GM21529 (cell line): ENCODE data around the gene WASHC2A.
"Not testable (repeated sequence)": the region's sequence is repeated elsewhere in the genome, so short reads cannot be mapped to it uniquely, and the experiment has no call there.

Experiments
- ATAC-seq: cut with Tn5 transposase; IDR thresholded peaks from one replicate; pipeline ENCODE4 v1.9.1; 2021; ENCODE audit not compliant: unreplicated experiment

Gene WASHC2A, protein sequence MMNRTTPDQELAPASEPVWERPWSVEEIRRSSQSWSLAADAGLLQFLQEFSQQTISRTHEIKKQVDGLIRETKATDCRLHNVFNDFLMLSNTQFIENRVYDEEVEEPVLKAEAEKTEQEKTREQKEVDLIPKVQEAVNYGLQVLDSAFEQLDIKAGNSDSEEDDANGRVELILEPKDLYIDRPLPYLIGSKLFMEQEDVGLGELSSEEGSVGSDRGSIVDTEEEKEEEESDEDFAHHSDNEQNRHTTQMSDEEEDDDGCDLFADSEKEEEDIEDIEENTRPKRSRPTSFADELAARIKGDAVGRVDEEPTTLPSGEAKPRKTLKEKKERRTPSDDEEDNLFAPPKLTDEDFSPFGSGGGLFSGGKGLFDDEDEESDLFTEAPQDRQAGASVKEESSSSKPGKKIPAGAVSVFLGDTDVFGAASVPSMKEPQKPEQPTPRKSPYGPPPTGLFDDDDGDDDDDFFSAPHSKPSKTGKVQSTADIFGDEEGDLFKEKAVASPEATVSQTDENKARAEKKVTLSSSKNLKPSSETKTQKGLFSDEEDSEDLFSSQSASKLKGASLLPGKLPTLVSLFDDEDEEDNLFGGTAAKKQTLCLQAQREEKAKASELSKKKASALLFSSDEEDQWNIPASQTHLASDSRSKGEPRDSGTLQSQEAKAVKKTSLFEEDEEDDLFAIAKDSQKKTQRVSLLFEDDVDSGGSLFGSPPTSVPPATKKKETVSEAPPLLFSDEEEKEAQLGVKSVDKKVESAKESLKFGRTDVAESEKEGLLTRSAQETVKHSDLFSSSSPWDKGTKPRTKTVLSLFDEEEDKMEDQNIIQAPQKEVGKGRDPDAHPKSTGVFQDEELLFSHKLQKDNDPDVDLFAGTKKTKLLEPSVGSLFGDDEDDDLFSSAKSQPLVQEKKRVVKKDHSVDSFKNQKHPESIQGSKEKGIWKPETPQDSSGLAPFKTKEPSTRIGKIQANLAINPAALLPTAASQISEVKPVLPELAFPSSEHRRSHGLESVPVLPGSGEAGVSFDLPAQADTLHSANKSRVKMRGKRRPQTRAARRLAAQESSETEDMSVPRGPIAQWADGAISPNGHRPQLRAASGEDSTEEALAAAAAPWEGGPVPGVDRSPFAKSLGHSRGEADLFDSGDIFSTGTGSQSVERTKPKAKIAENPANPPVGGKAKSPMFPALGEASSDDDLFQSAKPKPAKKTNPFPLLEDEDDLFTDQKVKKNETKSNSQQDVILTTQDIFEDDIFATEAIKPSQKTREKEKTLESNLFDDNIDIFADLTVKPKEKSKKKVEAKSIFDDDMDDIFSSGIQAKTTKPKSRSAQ (N-terminal part only)

DNA sequence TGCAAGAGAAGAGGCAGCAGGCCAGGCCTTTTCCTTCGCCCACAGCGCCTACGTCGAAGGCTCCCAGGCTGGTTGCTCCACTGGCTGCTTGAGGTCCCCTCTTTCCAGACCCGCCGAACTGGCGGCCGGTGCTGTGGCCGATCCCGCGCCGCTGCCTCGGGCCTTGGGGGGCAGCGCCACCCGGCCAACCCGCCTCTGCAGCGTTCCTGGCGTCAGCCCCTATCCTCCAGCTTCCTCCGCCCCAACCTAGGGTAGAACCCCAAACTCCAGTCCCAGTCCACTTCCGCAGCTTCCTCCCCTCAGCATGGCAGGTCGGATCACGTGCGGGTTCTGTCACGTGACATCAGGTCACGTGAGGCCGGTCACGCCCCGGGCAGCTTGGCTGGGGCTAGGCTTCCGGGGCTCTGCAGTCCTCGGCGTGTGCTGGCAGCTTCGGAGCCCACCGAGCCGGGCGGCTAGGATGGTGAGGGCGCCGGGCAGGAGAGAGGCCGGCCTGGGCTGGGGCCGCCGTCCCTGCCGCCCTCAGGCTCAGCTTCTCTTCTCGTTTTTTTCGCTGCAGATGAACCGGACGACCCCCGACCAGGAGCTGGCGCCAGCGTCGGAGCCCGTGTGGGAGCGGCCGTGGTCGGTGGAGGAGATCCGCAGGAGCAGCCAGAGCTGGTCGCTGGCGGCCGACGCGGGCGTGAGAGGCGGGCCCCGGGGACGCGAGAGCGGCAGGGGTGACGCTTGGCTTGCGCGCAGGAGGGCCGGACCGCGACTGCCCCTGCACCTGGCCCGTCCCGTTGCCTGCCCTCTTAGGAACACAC is at the start of gene WASHC2A:
TSS of gene WASHC2A (plus strand) at position 409 of the 806 bp plus-strand sequence. CDS start at position 461, 52 bp downstream.
- peak; percentile 95 for ATAC-seq

DNA sequence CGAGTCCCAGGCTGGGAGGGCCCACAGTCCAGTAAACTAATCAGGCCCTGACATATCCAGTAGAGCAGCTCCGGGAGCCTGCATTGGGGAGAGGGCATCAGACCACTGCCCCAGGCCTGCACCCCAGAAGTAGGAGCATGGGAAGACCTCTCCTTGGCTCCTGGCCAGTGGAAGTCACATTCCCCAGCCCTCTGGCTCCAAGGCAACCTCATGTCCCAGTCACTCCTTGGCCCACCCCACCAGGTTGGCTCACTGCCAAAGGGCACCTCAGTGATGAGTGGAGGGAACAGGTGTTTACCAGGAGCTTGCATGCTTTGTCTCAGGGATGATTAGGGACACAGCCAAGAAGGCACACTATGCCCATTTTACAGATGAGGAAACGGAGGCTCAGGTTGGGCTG is 48.5 kb upstream of the WASHC2A start:
- not testable (repeated sequence) for ATAC-seq

DNA sequence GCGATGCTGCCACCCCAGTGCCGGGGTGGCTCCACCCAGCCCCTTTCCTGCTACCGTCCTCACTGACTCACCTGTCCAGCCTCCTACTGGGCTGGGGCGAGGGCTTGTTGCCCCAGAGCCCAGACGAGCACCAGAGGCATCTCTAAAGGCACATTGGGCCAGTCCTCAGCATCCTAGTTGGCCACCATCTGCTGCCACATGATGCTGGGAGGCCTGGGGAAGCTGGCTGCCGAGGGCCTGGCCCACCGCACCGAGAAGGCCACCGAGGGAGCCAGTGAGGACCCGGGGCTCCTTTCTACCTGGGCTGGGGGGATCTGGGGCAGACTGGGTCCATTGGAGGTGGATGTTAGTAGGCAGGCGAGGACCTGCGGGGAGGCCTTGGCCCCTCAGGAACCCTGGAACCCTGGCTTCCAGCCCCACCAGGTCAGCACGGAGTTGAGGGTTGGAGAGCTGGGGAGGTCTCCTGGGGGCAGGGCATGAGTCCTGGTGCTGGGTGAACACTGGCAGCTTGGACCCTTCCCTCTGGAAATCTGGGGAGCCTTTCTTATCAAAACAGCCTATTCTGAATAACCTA is 47.2 kb upstream of the WASHC2A start:
- not testable (repeated sequence) for ATAC-seq

DNA sequence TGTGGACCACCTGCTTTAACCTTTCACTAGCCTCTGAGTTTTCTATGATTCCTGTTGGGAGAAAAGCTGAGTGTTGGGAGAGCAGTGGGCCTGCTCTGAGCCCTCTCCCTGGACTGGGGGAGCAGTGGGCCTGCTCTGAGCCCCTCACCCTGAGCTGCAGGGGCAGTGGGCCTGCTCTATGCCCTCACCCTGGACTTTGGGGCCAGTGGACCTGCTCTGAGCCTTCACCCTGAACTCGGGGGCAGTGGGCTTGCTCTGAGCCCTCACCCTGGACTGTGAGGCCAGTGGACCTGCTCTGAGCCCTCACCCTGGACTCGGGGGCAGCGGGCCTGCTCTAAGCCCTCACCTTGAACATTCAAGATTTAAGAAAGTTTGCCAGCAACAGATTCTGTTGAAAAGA is 46.1 kb upstream of the WASHC2A start:
- no peak for ATAC-seq

DNA sequence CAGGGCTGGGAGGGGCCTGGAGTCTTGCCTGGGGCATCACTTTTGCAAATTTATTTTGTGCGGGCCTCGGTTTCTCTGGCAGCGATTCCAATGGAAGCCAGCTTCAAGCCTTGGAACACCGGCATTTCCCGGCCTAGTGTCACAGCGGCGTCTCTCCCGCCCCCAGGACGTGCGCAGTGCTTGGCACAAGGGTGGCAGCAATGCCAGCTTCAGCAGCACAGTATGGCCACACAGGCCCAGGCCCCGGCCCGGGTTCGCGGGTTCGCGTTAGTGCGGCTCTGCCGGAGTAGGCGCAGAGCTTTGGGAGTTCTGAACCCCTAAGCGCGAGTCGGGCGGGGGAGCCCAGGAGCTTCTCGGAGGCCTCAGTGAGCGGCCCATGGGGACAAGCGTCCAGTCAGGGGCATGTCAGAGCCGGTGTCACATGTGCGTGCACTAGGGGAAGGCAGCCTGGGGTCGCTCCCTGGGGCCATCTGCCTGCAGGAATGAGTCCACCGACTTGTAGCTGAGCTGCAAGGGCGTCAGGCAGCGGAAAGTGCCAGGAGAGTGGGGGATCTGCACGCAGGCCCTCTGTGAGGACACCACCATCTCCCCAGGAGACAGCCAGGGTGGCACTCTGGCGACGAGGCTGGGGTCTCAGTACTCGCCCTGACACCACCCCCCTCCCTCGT is 42.9 kb upstream of the WASHC2A start:
- not testable (repeated sequence) for ATAC-seq

DNA sequence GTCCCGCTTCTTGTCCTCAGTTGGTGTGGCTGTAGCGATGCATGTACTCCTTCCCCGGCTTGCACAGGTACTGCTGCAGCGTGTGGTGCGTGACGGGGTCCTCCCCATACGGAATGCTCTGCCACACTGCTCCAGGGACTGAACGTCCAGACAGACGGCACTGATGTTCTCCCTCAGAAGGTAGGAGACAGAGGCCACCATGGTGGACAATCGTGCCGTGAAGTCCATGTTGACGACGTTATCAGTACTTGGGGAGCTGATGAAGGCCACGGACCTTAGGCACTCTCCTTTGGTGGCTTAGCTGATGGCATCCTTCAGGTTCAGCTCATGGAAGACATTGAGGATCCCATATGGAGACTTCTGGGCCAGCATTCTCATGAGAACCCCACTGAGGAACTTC is 42.1 kb upstream of the WASHC2A start:
- no peak for ATAC-seq

DNA sequence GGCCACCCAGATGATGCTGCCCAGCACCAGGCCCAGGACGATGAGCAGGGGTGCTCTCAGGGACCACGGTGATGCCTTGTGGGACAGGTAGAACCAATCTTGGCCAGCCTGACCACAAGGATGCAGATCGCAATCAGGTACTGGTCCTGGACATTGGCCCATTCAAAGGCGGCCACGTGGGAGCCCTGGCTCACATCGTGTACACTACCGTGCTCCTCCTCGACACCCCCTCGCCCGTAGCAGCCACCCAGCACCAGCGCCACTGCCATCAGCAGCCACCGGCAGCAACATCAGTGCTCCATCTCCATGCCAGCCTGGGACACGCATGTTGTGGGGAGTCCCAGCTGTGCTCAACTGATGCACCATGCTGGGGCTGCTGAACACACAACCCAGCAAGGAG is 40.6 kb upstream of the WASHC2A start:
- no peak for ATAC-seq

DNA sequence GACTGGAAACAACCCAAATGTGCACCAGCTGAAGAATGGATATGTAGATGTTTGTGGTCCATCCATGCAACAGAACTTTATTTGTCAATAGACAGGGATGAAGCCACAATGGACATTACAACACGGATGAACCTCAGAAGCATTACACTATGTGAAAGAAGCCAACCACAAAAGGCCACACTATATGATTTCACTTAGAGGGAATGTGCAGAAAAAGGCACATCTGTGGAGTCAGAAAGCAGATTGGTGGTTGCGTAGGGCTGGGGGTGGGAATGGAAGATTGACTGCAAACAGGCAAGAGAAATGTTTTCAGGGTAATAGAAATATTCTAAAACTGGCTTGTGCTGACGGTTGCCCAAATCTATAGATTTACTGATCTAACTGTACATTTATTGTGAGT is 34.3 kb upstream of the WASHC2A start:
- ATAC-seq = no peak

DNA sequence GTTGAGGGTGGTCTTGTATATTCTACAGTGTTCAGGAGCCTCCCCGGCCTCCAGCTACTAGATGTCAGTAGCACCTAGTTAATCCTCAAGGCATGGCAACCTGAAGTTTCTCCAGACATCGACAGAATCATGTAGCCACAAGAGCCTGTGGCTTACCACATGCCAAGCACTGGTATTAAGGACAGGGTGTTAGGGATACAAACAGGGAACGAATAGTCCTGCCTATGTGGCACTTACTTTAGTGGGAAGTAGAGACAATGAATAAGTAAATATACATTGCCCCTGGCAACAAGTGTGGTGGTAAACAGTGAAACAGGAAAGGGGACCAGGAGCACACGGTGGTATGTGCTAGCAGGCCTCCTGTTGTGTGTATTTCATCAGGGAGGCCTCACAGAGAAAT is 32.4 kb upstream of the WASHC2A start:
- not testable (repeated sequence) for ATAC-seq

DNA sequence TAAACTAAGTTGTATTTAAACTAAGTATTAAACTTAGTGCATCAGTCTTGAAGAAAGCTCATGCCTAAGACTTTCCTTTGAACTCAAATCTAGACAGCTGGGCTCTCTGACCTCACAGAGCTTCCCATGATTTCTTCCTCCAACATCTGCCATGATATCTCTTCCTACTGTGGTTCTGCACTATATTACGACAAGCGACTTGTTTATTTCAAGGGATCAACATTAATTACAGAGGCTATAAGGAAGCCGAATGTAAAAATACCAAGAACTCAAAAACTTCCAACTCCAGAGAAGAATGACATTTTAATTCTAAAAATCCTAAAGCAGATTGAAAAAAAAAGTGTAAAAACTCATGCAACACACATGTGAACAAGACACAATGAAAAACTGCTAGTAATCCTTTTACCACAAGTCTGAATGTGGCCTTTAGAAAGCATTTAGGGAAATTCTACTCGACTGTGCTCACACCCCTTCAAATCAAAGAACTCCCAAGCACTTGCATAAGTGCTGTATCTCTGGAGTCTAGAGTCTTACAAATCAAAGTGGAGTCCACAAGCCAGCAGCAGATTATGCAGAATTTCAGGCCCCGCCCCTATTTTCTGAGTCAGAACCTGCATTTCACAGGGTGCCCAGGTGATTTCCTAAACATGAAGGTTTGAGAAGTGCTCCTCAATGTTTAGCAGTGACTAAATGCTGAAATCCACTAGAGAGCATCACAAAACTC is 22.7 kb upstream of the WASHC2A start:
- ATAC-seq = no peak

DNA sequence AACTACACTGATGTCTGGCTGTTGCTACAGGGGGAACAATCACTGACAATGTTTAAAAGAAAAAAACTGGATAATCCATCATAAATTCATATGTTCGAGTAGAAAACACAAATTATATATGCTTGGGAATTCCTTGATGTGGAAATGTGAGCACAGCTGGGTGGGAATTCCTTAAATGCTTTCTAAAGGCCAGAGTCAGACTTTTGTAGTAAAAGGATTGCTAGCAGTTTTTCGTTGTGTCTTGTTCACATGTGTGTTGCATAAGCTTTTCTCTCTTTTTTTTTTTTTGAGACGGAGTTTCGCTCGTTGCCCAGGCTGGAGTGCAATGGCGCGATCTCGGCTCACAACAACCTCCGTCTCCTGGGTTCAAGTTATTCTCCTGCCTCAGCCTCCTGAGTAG is 21.3 kb upstream of the WASHC2A start:
- not testable (repeated sequence) for ATAC-seq

DNA sequence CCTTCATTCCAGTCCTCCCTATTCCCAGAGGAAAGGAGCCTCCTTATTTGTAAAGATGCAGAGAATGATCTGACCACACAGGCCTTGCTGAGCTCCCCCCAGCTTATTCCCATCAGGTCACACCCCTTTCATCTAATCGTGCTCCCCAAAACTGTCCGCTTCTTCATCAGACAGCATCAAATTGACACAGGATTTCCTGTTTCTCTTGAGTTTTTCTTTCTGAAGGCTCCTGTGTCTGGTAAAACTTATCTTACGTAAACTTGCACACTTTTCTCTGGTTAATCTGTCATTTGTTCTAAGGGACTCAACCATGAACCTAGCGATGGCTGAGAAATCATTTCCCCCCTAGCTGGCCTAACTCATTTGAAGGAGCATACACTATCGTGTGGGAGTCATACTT is 20.2 kb upstream of the WASHC2A start:
- not testable (repeated sequence) for ATAC-seq

DNA sequence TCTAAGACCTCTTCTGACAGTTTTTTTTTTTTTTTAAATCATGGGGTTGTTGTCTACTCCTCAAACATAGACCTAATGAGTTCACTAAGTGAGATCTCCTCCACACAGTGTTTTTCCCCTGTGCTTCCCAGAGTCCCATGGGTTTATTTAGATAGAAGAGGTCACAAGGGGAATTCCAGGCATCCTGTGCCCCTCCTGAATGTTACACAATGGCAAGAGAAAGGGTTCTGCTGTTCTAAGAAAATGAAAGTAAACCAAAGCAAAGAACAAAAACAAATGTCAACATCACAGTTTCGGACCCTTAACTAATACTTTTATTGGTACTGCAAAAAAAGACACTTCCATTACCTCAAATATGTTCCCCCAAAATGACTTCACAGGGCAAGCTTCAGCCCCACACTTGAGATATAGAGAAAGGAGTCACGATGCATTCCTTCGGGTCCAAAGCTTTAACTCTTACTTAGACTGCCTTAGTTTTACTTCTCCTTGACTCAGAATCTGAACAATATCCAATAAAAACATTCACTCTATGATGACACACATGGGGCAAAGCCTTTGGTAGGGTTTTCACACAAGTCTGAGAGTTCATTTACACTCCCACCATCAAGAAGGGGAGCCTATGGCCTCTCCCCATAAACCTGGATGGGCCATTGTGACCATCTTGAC is 15.6 kb upstream of the WASHC2A start:
- peak; percentile 74 for ATAC-seq

DNA sequence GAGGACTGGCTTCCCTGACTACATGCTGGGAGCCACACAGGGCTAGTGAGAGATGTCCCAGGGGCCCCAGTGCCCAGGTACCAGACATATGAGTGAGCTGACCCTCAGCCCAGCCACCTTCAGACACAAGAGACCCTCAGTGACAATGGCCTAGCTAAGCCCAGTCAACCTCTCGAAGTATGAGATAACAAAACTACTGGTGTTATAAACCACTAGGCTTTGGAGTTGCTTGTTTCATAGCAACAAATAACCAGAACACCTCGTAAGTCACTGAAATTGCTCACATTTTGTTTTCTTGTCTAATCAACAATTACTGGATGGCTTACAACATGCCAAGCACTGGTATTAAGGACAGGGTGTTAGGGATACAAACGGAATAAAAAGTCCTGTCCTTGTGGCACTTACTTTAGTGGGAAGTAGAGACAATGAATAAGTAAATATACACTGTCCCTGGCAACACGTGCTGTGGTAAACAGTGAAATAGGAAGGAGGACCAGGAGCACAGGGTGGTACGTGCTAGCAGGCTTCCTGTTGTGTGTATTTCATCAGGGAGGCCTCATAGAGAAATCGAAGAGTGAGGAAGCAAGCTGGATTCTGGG is 14.9 kb upstream of the WASHC2A start:
- peak; percentile 11 for ATAC-seq

DNA sequence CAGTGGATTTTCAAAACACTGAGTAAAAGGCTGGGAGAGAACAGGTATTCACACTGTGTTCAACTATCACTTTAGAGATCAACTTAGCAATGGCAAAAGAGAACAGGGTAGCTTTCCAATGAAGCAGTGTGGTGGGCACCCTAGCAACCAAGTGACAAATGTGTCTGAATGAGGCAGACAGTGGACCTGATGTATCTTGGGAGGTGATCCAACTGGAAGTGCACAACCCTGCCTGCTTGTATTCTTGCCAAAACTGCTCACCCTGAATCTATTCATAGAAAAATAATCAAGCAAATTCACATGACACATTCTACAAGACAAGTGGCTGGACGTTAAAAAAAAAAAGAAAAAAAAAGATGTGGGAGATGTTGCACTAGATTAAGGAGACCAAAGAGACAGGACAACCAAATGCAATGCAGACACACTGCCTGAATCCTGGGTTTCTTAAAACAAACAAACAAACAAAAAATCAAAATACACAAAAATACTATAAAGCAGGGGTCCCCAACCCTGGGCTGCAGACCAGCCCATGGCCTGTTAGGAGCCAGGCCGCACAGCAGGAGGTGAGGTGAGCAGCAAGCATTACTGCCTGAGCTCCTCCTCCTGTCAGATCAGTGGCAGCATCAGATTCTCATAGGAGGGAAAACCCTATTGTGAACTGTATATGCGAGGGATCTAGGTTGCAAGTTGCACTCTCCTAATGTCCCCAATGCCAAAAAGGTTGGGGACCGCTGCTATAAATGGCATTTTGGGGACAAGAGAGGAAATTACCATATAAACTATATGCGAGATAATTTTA is 12.1 kb upstream of the WASHC2A start:
- not testable (repeated sequence) for ATAC-seq

DNA sequence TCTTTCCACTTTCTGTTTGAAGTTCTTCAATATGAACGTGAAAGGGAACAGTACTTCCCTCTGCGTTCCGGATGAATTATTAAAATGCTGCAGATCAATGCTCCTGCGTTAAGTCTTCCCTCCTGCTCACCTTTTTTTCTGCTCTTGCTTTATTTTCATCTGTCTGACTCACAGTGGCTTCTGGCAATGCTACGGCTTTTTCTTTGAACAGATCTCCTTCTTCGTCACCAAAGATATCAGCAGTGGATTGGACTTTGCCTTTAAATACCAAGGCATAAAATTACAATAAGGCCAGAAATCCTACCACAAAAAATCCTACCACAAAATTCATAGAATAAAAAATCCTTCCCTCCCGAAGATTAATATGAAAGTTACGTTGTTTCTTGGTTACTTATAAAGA is 11.1 kb upstream of the WASHC2A start:
- not testable (repeated sequence) for ATAC-seq

DNA sequence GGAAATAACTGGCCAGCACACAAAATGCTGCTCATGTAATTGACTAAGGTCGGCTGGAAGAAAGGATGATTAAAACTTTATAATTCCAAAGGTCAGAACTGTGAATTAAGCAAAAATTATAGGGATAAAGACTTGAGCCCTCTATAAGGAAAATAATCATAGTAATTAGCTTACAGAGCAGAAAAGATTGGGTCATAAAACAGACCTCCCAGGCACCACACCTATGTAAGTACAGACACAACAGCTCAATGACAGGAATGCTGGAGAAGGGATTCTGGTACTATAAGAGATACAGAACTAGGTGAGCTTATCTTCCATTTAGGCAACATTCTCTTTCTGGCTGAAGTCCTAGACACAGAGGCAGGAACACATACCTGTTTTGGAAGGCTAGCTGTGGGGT is 9.0 kb upstream of the WASHC2A start:
- not testable (repeated sequence) for ATAC-seq
